Kidney (tissue), 14 donors: ENCODE results near the gene WDR46. TPM values are rescaled to one million over a fixed set of nuclear protein-coding genes. Genes with fewer than 3 reads are reported as not detected.

Experiments
- DNase-seq, 5 donors: peaks; one replicate each; pipeline ENCODE4 v3.0.0-alpha.2; 2013 to 2020
- FAIRE-seq: peaks from 2 replicates; lab custom pipeline; 2012; peaks lifted over from hg19 to GRCh38; lab: Jason Lieb, UNC
- H3K27ac ChIP-seq, 2 donors: one replicate each; pipeline ENCODE4 v1.7.0; 2013; ENCODE audit warnings: low read depth in 2 of 2, low read length in 2 of 2, inconsistent platforms in 1 of 2
- H3K27me3 ChIP-seq: one replicate; pipeline ENCODE4 v1.7.1; 2013; ENCODE audit warnings: low read length, inconsistent platforms; ENCODE audit not compliant: control insufficient read depth, insufficient read depth
- H3K36me3 ChIP-seq, 3 donors: one replicate each; pipeline versions ENCODE4 v1.7.0 to v1.7.1; 2013; ENCODE audit warnings: low read length in 3 of 3, control low read depth in 1 of 3, inconsistent platforms in 1 of 3; ENCODE audit not compliant: insufficient read depth in 3 of 3, control insufficient read depth in 2 of 3
- H3K4me1 ChIP-seq, 3 donors: one replicate each; pipeline versions ENCODE4 v1.7.0 to v1.7.1; 2013; ENCODE audit warnings: low read length in 3 of 3, inconsistent platforms in 1 of 3, low read depth in 1 of 3; ENCODE audit not compliant: control insufficient read depth in 2 of 3, insufficient read depth in 2 of 3
- H3K4me3 ChIP-seq, 3 donors: one replicate each; pipeline versions ENCODE4 v1.7.0 to v1.8.1; 2013; ENCODE audit warnings: low read length in 3 of 3, control low read depth in 1 of 3, inconsistent platforms in 1 of 3
- H3K9ac ChIP-seq, 3 donors: one replicate each; pipeline versions ENCODE4 v1.7.0 to v1.7.1; 2013; ENCODE audit warnings: low read length in 3 of 3, control low read depth in 1 of 3, inconsistent platforms in 1 of 3
- H3K9me3 ChIP-seq, 3 donors: one replicate each; pipeline versions ENCODE4 v1.7.0 to v1.7.1; 2013; ENCODE audit warnings: low read length in 3 of 3, control low read depth in 1 of 3, inconsistent platforms in 1 of 3; ENCODE audit not compliant: control insufficient read depth in 2 of 3, insufficient read depth in 1 of 3
- CTCF ChIP-seq: IDR thresholded peaks from 3 replicates; pipeline ENCODE4 v1.5.1; 2012; ENCODE audit warnings: mild to moderate bottlenecking, moderate library complexity, borderline replicate concordance; ENCODE audit not compliant: insufficient read depth; ENCODE audit errors: extremely low read depth
- intact Hi-C: fragments of 100-400 bp; cut with DNase I; formaldehyde crosslinking; loops from one replicate; pipeline ENCODE4 v1.11.1; 2022
- polyA plus RNA-seq: library from polyadenylated mRNA; stranded (reverse); fragments of 350-450 nt; fragmentation: Illumina TruSeq; extraction: RNeasy Lipid Tissue Mini Kit (QIAGEN cat#74804); gene quantifications from one replicate; pipeline ENCODE4 v1.2.3, GENCODE V29; 2014; ENCODE audit warnings: low read depth, low replicate concordance; ENCODE audit not compliant: insufficient read depth
- total RNA-seq: library from RNA; stranded (reverse); fragmentation: NEBNext Ultra II Directional; extraction: Animal tissue kit (Norgen Biotek cat#: 25700); gene quantifications from one replicate; pipeline ENCODE4 v1.2.1, GENCODE V29; 2021
- donor health status: control.
- donor health status: control.
- donor health status: control.
- donor health status: control.
- donor health status: control.
- donor health status: DM: yes; HTN: yes; CAD: no.
- donor health status: Normal renal cell carcinoma (clear cell type).

WDR46 gene
- total and polyA plus RNA-seq, 2 donors from 2014 or later: 40.3 to 46.5 TPM

GRCh38 chr6:33333666-33334065, 44.6 kb upstream of the WDR46 start:
- intact Hi-C loops: no loop called here
- no peak for DNase-seq
- H3K4me1 ChIP-seq: no peaks in the 10 kb centered on the region
- no peak for TF ChIP-seq CTCF
- no peaks in the 10 kb centered on the region for H3K9me3 ChIP-seq
- no peak for FAIRE-seq
- H3K27me3 ChIP-seq: no peaks in the 10 kb centered on the region
- H3K36me3 ChIP-seq: no peaks in the 10 kb centered on the region
- no peak overlapping the region for H3K27ac ChIP-seq
- no peak overlapping the region for H3K4me3 ChIP-seq
- no peak overlapping the region for H3K9ac ChIP-seq

GRCh38 chr6:33330736-33331135, 41.7 kb upstream of the WDR46 start:
- intact Hi-C loops: no loop called here
- Histone ChIP-seq H3K27me3 (no peaks in the 10 kb centered on the region), H3K9me3 (no peaks in the 10 kb centered on the region), H3K4me3 (no peak overlapping the region), H3K4me1 (no peaks in the 10 kb centered on the region), H3K27ac (no peak overlapping the region), H3K9ac (no peak overlapping the region), H3K36me3 (no peaks in the 10 kb centered on the region)
- no peak for DNase-seq
- FAIRE-seq: no peak
- no peak for TF ChIP-seq CTCF

- Histone ChIP-seq H3K9me3 (no peaks in the 10 kb centered on the region), H3K36me3 (no peaks in the 10 kb centered on the region), H3K4me3 (no peak overlapping the region), H3K9ac (no peak overlapping the region), H3K27ac (no peak overlapping the region), H3K27me3 (no peaks in the 10 kb centered on the region), H3K4me1 (peaks cover 0 to 2% (median 0%) of the 10 kb centered on the region in 3 donors)
- FAIRE-seq: no peak
- TF ChIP-seq CTCF: no peak
- DNase-seq: no peak
- intact Hi-C loops: no loop called here
Measured at GRCh38 chr6:33329058-33329457, 40.0 kb upstream of the WDR46 start.

GRCh38 chr6:33324125-33324524, 35.1 kb upstream of the WDR46 start:
- Histone ChIP-seq H3K9me3 (no peaks in the 10 kb centered on the region), H3K4me3 (peak overlapping the region in 2 of 3 donors; percentile 81 to 91), H3K27me3 (no peaks in the 10 kb centered on the region), H3K27ac (no peak overlapping the region), H3K36me3 (peaks cover 5 to 14% (median 11%) of the 10 kb centered on the region in 3 donors), H3K9ac (peak overlapping the region in 1 of 3 donors; percentile 97), H3K4me1 (peaks cover 0 to 17% (median 10%) of the 10 kb centered on the region in 3 donors)
- FAIRE-seq: no peak
- no peak for TF ChIP-seq CTCF
- intact Hi-C loops: no loop called here
- DNase-seq: peak in 1 of 5 donors; percentile 11
